ENCODE results near the gene TRPM3. TPM values are rescaled to one million over a fixed set of nuclear protein-coding genes. Genes with fewer than 3 reads are reported as not detected.

Gene TRPM3
- total and polyA plus RNA-seq, 2 donors (not counting 1 experiment from before 2014, with no cell fraction given) = not detected

DNA sequence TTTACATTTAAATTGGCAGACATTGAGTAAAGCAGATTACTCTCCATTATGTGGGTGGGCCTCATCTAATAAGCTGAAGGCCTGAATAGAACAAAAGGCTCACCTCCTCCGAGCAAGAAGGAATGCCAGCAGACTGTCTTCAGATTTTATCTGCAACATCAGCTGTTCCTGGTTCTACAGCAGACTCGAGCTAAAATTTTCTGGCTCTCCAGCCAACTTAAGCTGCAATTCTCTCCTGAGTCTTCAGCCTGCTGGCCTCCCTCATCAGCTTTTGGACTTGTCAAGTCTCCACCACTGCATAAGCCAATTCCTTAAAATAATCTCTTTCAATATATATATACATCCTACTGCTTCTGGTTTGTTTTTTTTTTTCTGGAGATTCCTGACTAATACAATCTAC lies 12.5 kb downstream of the TRPM3 start:
- TF ChIP-seq EZH2 (IDR thresholded peaks at IDR 0.05; ENCODE audit: borderline replicate concordance, insufficient read depth, low read depth, low read length, poor library complexity, severe bottlenecking) = no peak
- TF ChIP-seq, protein P1, sequence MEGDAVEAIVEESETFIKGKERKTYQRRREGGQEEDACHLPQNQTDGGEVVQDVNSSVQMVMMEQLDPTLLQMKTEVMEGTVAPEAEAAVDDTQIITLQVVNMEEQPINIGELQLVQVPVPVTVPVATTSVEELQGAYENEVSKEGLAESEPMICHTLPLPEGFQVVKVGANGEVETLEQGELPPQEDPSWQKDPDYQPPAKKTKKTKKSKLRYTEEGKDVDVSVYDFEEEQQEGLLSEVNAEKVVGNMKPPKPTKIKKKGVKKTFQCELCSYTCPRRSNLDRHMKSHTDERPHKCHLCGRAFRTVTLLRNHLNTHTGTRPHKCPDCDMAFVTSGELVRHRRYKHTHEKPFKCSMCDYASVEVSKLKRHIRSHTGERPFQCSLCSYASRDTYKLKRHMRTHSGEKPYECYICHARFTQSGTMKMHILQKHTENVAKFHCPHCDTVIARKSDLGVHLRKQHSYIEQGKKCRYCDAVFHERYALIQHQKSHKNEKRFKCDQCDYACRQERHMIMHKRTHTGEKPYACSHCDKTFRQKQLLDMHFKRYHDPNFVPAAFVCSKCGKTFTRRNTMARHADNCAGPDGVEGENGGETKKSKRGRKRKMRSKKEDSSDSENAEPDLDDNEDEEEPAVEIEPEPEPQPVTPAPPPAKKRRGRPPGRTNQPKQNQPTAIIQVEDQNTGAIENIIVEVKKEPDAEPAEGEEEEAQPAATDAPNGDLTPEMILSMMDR (IDR thresholded peaks at IDR 0.05) = no peak
- Histone ChIP-seq H2AFZ (ENCODE audit: insufficient read depth, low read depth, low read length, poor library complexity, severe bottlenecking) (no peak overlapping the region), H3K4me3 (ENCODE audit: control extremely low read depth in 1 of 5, extremely low read depth in 1 of 5, insufficient read depth in 1 of 5, low read depth in 2 of 5, low read length in 4 of 5) (no peak overlapping the region), H3K36me3 (replicated peaks in 1 of 2; ENCODE audit: control extremely low read depth in 1 of 2, control insufficient read depth in 1 of 2, extremely low read depth in 1 of 2, insufficient read depth in 2 of 2, low read length in 1 of 2) (no peaks in the 10 kb centered on the region), H3K79me2 (ENCODE audit: control insufficient read depth, insufficient read depth, low read length) (no peaks in the 10 kb centered on the region), H3K9me3 (ENCODE audit: control extremely low read depth in 1 of 3, control insufficient read depth in 2 of 3, insufficient read depth in 1 of 3, low read length in 2 of 3) (no peaks in the 10 kb centered on the region), H3K9ac (ENCODE audit: low read length) (no peak overlapping the region), H3K4me2 (replicated peaks; ENCODE audit: low read depth, low read length, poor library complexity, severe bottlenecking) (no peak overlapping the region), H3K4me1 (ENCODE audit: control insufficient read depth in 2 of 2, insufficient read depth in 2 of 2, low read length in 2 of 2) (no peaks in the 10 kb centered on the region), H3K27ac (ENCODE audit: low read length in 2 of 2) (no peak overlapping the region), H3K27me3 (replicated peaks in 1 of 4; ENCODE audit: control extremely low read depth in 1 of 4, control insufficient read depth in 3 of 4, insufficient read depth in 4 of 4, low read length in 3 of 4) (no peaks in the 10 kb centered on the region), H4K20me1 (ENCODE audit: control insufficient read depth, insufficient read depth, low read length, poor library complexity, severe bottlenecking) (no peaks in the 10 kb centered on the region)
- intact Hi-C loops (cut with micrococcal nuclease) = no loop called here
- DNase-seq = no peak
- ChIA-PET POLR2A (no interaction called here), CTCF (no interaction called here)
- Mint-ChIP-seq H3K4me3 (no peak overlapping the region), H3K9me3 (ENCODE audit: insufficient read depth) (no peaks in the 10 kb centered on the region), H3K27ac (no peak overlapping the region), H3K27me3 (no peaks in the 10 kb centered on the region), H3K4me1 (no peaks in the 10 kb centered on the region)
- no peak for ATAC-seq (ENCODE audit: low read depth)
- 46% methylated on average over 2 of the region's 2 CpGs for WGBS (ENCODE audit: insufficient coverage)

DNA sequence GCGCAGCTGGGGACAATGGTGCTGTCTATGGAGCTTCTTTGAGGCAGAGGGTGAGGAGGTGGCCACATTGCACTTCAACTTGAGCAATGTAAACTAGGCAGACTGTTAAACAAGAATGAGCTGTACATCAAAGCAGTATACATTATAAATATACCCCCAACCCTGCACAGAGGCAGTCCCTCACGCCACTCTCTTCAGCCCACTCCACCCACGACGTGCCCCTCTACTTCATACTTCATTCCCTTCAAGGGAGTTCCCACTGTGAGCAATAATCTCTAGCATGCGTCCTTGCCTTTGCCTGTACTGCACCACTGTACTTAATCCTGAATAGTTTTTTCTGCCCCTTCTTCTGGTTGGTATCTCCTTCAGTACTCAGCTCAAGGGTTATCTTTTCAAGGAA lies 14.4 kb downstream of the TRPM3 start:
- no peak for TF ChIP-seq EZH2 (IDR thresholded peaks at IDR 0.05; ENCODE audit: borderline replicate concordance, insufficient read depth, low read depth, low read length, poor library complexity, severe bottlenecking)
- TF ChIP-seq, protein P1 (IDR thresholded peaks at IDR 0.05) = no peak
- no peak overlapping the region for H3K4me3 Mint-ChIP-seq
- H3K9me3 Mint-ChIP-seq (ENCODE audit: insufficient read depth) = no peaks in the 10 kb centered on the region
- Histone ChIP-seq H4K20me1 (ENCODE audit: control insufficient read depth, insufficient read depth, low read length, poor library complexity, severe bottlenecking) (no peaks in the 10 kb centered on the region), H3K27me3 (replicated peaks in 1 of 4; ENCODE audit: control extremely low read depth in 1 of 4, control insufficient read depth in 3 of 4, insufficient read depth in 4 of 4, low read length in 3 of 4) (no peaks in the 10 kb centered on the region), H3K36me3 (replicated peaks in 1 of 2; ENCODE audit: control extremely low read depth in 1 of 2, control insufficient read depth in 1 of 2, extremely low read depth in 1 of 2, insufficient read depth in 2 of 2, low read length in 1 of 2) (no peaks in the 10 kb centered on the region), H3K9me3 (ENCODE audit: control extremely low read depth in 1 of 3, control insufficient read depth in 2 of 3, insufficient read depth in 1 of 3, low read length in 2 of 3) (no peaks in the 10 kb centered on the region), H3K4me3 (ENCODE audit: control extremely low read depth in 1 of 5, extremely low read depth in 1 of 5, insufficient read depth in 1 of 5, low read depth in 2 of 5, low read length in 4 of 5) (no peak overlapping the region), H3K27ac (ENCODE audit: low read length in 2 of 2) (no peak overlapping the region), H3K4me2 (replicated peaks; ENCODE audit: low read depth, low read length, poor library complexity, severe bottlenecking) (no peak overlapping the region), H3K4me1 (ENCODE audit: control insufficient read depth in 2 of 2, insufficient read depth in 2 of 2, low read length in 2 of 2) (no peaks in the 10 kb centered on the region), H3K79me2 (ENCODE audit: control insufficient read depth, insufficient read depth, low read length) (no peaks in the 10 kb centered on the region), H2AFZ (ENCODE audit: insufficient read depth, low read depth, low read length, poor library complexity, severe bottlenecking) (no peak overlapping the region), H3K9ac (ENCODE audit: low read length) (no peak overlapping the region)
- H3K27ac Mint-ChIP-seq = no peak overlapping the region
- POLR2A ChIA-PET = no interaction called here
- no peaks in the 10 kb centered on the region for H3K27me3 Mint-ChIP-seq
- intact Hi-C loops (cut with micrococcal nuclease) = no loop called here
- ATAC-seq (ENCODE audit: low read depth) (no peak), DNase-seq (no peak)
- WGBS (ENCODE audit: insufficient coverage) = 82% methylated on average over 5 of the region's 5 CpGs
- no peaks in the 10 kb centered on the region for H3K4me1 Mint-ChIP-seq
- CTCF ChIA-PET = no interaction called here
